ENCODE results near the gene RETN. TPM values are rescaled to one million over a fixed set of nuclear protein-coding genes. Genes with fewer than 3 reads are reported as not detected.

RETN gene
- polyA plus RNA-seq, 3 donors: 42.1 to 119 (median 60.0) TPM

DNA sequence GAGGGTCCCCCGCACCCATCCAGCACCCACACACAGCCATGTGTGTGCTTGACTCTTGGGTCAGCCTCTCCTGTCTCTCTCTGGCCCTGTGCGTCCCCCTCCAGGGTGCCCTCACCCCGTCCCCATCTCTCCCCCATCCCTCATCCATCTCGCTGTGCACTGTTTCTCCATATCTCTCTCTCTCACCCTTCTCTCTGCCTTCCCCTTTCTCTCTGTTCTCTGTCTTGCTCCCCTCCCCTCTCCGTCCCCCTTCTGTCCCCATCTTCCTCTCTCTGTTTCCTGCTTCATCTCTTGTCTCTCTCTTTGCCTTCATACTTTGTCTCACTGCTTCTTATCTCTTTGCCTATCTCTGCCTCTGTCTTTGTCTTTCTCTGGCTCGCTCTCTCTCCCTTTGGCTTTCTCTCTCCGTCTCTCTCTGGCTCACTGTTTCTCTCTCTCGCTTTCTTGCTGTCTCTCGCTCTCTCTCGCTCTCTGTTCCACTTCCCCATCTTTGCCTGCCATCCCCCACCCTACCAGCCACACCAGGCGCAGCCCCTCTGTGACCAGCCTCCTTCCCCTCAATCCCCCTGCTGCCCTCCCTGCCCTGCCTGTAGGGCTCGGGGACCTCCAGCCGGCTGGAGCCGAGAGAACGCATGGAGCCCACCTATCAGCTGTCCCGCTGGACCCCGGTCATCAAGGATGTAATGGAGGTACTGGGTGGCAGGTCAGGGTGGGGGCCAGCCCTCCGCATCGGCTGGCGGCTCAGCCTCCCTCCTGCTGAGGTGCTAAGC is 23.0 kb upstream of the RETN start:
- intact Hi-C loops (cut with micrococcal nuclease): loop anchor here in 1 of 2 donors (5.0 kb wide), 1 partner anchor 36 kb away; the partner anchor contains the start of gene TRAPPC5
- Mint-ChIP-seq H3K27me3 (ENCODE audit: low read depth in 3 of 3) (peaks cover 0 to 2% (median 0%) of the 10 kb centered on the region in 3 donors), H3K4me3 (peak overlapping the region; percentile 71 to 94), H3K4me1 (peaks cover 36% of the 10 kb centered on the region), H3K9me3 (peaks cover 0 to 2% (median 0%) of the 10 kb centered on the region in 7 donors), H3K27ac (peak overlapping the region; percentile 88 to 98 (median 93)), H3K36me3 (peaks cover 35 to 63% of the 10 kb centered on the region in 2 donors)
- H4K20me1 ChIP-seq (ENCODE audit: insufficient read depth, low read length): peaks cover 44% of the 10 kb centered on the region
- peak overlapping the region; percentile 8 for H2AFZ ChIP-seq (ENCODE audit: insufficient read depth, low read depth, low read length, poor library complexity, severe bottlenecking)
- WGBS (ENCODE audit: insufficient coverage): 24% methylated on average over 18 of the region's 20 CpGs
- H3K79me2 ChIP-seq (ENCODE audit: insufficient read depth, low read length): peaks cover 57% of the 10 kb centered on the region
- peak overlapping the region; percentile 86 for H3K4me2 ChIP-seq (replicated peaks; ENCODE audit: extremely low read depth, low read length, poor library complexity, severe bottlenecking)
- H3K27me3 ChIP-seq (ENCODE audit: control insufficient read depth in 2 of 2, insufficient read depth in 2 of 2, low read length in 2 of 2): no peaks in the 10 kb centered on the region
- H3K4me3 ChIP-seq (replicated peaks in 1 of 3; ENCODE audit: low read depth in 2 of 3, low read length in 3 of 3): peak overlapping the region; percentile 21 to 75 (median 51)
- TF ChIP-seq, protein P1, sequence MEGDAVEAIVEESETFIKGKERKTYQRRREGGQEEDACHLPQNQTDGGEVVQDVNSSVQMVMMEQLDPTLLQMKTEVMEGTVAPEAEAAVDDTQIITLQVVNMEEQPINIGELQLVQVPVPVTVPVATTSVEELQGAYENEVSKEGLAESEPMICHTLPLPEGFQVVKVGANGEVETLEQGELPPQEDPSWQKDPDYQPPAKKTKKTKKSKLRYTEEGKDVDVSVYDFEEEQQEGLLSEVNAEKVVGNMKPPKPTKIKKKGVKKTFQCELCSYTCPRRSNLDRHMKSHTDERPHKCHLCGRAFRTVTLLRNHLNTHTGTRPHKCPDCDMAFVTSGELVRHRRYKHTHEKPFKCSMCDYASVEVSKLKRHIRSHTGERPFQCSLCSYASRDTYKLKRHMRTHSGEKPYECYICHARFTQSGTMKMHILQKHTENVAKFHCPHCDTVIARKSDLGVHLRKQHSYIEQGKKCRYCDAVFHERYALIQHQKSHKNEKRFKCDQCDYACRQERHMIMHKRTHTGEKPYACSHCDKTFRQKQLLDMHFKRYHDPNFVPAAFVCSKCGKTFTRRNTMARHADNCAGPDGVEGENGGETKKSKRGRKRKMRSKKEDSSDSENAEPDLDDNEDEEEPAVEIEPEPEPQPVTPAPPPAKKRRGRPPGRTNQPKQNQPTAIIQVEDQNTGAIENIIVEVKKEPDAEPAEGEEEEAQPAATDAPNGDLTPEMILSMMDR (IDR thresholded peaks at IDR 0.05): no peak
- peak overlapping the region; percentile 61 for H3K9ac ChIP-seq (ENCODE audit: insufficient read depth, low read length, poor library complexity, severe bottlenecking)
- H3K27ac ChIP-seq (ENCODE audit: low read depth in 1 of 2, low read length in 2 of 2): peak overlapping the region; percentile 73 to 87
- DNase-seq: no peak
- H3K36me3 ChIP-seq (replicated peaks in 1 of 2; ENCODE audit: control insufficient read depth in 1 of 2, insufficient read depth in 2 of 2, low read length in 2 of 2): peaks cover 36 to 62% of the 10 kb centered on the region in 2 donors
- peaks cover 46 to 58% of the 10 kb centered on the region in 2 donors for H3K4me1 ChIP-seq (ENCODE audit: control insufficient read depth in 1 of 2, insufficient read depth in 2 of 2, low read length in 2 of 2)
- no peaks in the 10 kb centered on the region for H3K9me3 ChIP-seq (replicated peaks in 1 of 2; ENCODE audit: control insufficient read depth in 1 of 2, insufficient read depth in 1 of 2, low read length in 2 of 2)

DNA sequence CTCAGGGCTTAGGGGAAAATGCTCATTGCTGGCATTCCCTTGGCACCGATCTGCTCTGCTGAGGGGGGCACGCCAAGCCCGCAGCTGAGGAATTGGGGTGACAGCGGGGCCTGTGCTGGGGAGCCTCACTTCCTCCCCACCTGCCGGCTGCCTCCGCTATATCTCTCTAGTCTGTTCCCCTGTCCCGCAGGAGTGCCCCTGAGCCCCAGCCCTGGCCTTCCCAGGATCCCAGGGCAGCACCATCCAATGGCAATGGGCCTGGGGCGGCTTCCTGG is 22.5 kb upstream of the RETN start:
- Mint-ChIP-seq H3K27me3 (ENCODE audit: low read depth in 3 of 3) (peaks cover 0 to 2% (median 1%) of the 10 kb centered on the region in 3 donors), H3K4me1 (peaks cover 36% of the 10 kb centered on the region), H3K36me3 (peaks cover 33 to 58% of the 10 kb centered on the region in 2 donors), H3K9me3 (peaks cover 0 to 2% (median 0%) of the 10 kb centered on the region in 7 donors), H3K27ac (peak overlapping the region in 6 of 7 donors; percentile 50 to 97 (median 92)), H3K4me3 (peak overlapping the region; percentile 71 to 94)
- H3K4me3 ChIP-seq (replicated peaks in 1 of 3; ENCODE audit: low read depth in 2 of 3, low read length in 3 of 3): peak overlapping the region; percentile 21 to 75 (median 51)
- no peaks in the 10 kb centered on the region for H3K9me3 ChIP-seq (replicated peaks in 1 of 2; ENCODE audit: control insufficient read depth in 1 of 2, insufficient read depth in 1 of 2, low read length in 2 of 2)
- peaks cover 39% of the 10 kb centered on the region for H4K20me1 ChIP-seq (ENCODE audit: insufficient read depth, low read length)
- intact Hi-C loops (cut with micrococcal nuclease): loop anchor here in 1 of 2 donors (5.0 kb wide), 1 partner anchor 36 kb away; the partner anchor contains the start of gene TRAPPC5
- no peak overlapping the region for H2AFZ ChIP-seq (ENCODE audit: insufficient read depth, low read depth, low read length, poor library complexity, severe bottlenecking)
- H3K9ac ChIP-seq (ENCODE audit: insufficient read depth, low read length, poor library complexity, severe bottlenecking): peak overlapping the region; percentile 61
- H3K79me2 ChIP-seq (ENCODE audit: insufficient read depth, low read length): peaks cover 52% of the 10 kb centered on the region
- H3K27ac ChIP-seq (ENCODE audit: low read depth in 1 of 2, low read length in 2 of 2): peak overlapping the region; percentile 73 to 87
- DNase-seq: no peak
- no peaks in the 10 kb centered on the region for H3K27me3 ChIP-seq (ENCODE audit: control insufficient read depth in 2 of 2, insufficient read depth in 2 of 2, low read length in 2 of 2)
- peaks cover 46 to 58% of the 10 kb centered on the region in 2 donors for H3K4me1 ChIP-seq (ENCODE audit: control insufficient read depth in 1 of 2, insufficient read depth in 2 of 2, low read length in 2 of 2)
- WGBS (ENCODE audit: insufficient coverage): 40% methylated on average over 7 of the region's 8 CpGs
- TF ChIP-seq, protein P1 (IDR thresholded peaks at IDR 0.05): no peak
- H3K4me2 ChIP-seq (replicated peaks; ENCODE audit: extremely low read depth, low read length, poor library complexity, severe bottlenecking): peak overlapping the region; percentile 86
- H3K36me3 ChIP-seq (replicated peaks in 1 of 2; ENCODE audit: control insufficient read depth in 1 of 2, insufficient read depth in 2 of 2, low read length in 2 of 2): peaks cover 31 to 56% of the 10 kb centered on the region in 2 donors
